ENCODE measurements around the gene IGSF23.

- no peak for TF ChIP-seq POU2F2 (IDR thresholded peaks at IDR 0.05; ENCODE audit: low read depth, low read length)
- TF ChIP-seq SPI1 (IDR thresholded peaks at IDR 0.05; ENCODE audit: low read depth, low read length), result no peak
- TF ChIP-seq POLR2A (IDR thresholded peaks at IDR 0.05; ENCODE audit: low read depth, low read length), result no peak
These were observed 42.8 kb upstream of the IGSF23 start for GRCh38 chr19:44570603-44570983.

Measured in GM12891 (cell line).